ENCODE data around the gene OR4K15.
"Not testable (repeated sequence)": the region's sequence is repeated elsewhere in the genome, so short reads cannot be mapped to it uniquely, and the experiment has no call there.

OR4K15 gene

GRCh38 chr14:19975291-19975690 lies at the start of gene OR4K15:
Gene OR4K15 (plus strand): TSS chr14:19975591. CDS start chr14:19975591, 0 bp downstream.
- no peak for DNase-seq

- no peak for DNase-seq
These were observed 44.8 kb upstream of the OR4K15 start, which contains the start of gene OR4K1 for GRCh38 chr14:19930617-19931016. Gene OR4K1 (plus strand): TSS chr14:19930917. CDS start chr14:19935667, 4,750 bp downstream.

GRCh38 chr14:19941668-19942067 lies 33.7 kb upstream of the OR4K15 start:
- DNase-seq = no peak

GRCh38 chr14:19947413-19948090 lies 27.8 kb upstream of the OR4K15 start:
- DNase-seq = no peak

GRCh38 chr14:19949218-19949617 lies 26.2 kb upstream of the OR4K15 start:
- DNase-seq = no peak

DNA sequence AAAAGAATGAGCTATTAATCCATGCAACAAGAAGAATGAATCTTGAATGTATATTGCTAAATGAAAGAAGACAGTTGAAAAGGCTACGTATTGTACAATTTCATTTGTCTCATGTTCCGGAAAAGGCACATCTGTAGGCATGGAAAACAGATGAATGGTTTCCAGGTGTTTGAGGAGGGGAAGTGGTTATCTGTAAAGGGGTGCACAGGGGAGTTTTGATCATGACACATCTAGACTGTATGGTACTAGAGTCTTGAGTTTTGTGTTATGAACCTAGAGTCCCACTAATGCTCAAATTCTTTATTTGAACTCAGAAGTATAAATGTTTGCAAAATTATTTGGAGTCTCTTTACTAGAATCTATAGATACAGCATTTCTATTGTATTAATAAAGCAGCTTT lies 5.7 kb upstream of the OR4K15 start:
- not testable (repeated sequence) for DNase-seq

DNA sequence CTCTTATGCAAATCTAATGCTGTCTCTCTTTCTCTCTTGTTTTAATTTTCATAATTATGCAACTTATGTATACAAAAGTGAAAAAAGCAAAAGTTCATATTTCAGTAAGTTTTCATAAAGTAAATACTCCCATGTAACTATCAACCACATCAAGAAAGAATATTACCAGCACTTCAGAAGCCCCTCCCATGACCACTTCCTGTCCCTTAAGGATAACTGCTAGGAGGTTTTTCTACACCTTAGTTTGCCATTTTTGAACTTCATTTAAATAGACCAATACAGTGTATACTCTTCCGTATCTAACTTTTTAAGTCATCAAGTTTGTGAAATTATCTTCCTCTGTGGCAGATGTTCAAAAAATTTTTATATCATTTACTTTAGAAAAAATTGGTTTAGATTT lies 547 bp upstream of the OR4K15 start:
- DNase-seq = no peak

DNA sequence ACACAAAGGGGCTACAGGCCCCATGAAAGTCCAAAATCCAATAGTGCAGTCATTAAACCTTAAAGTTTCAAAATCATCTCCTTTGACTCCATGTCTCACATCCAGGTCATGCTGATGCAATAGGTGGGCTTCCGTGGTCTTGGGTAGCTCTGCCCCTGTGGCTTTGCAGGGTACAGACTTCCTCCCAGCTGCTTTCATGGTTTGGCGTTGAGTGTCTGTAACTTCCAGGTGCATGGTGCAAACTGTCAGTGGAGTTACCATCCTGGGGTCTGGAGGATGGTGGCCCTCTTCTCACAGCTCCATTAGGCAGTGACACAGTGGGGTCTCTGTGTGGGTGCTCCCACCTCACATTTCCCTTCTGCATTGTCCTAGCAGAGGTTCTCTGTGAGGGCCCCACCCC lies 18.0 kb downstream of the OR4K15 start:
- no peak for DNase-seq

GRCh38 chr14:20001863-20002262 lies 26.5 kb downstream of the OR4K15 start, which contains the start of gene OR4Q2:
Gene OR4Q2 (plus strand): TSS chr14:20002163.
- DNase-seq = no peak

- DNase-seq = no peak
These were observed 26.9 kb downstream of the OR4K15 start for GRCh38 chr14:20002319-20002718.

- DNase-seq = no peak
These were observed 32.8 kb downstream of the OR4K15 start for GRCh38 chr14:20008156-20008555.

- no peak for DNase-seq
These were observed 44.0 kb downstream of the OR4K15 start, which contains the start of gene OR4K14 for GRCh38 chr14:20019257-20019865. Gene OR4K14 (minus strand): TSS chr14:20019307. CDS start chr14:20015193, 4,114 bp downstream.
